Astrocyte of the spinal cord (primary cell): ENCODE results near the gene VRK1.

ENCODE experiments used
- DNase-seq: peaks from one replicate; pipeline ENCODE4 v3.0.0; 2011; ENCODE audit warnings: low read depth, low spot score
- H3K4me3 ChIP-seq: 2 replicates; pipeline ENCODE4 v1.5.1; 2011; ENCODE audit warnings: low read depth, mild to moderate bottlenecking, low read length, moderate library complexity
- in situ Hi-C: cut with HindIII; loops from 2 replicates; pipeline ENCODE4 v1.10.0; 2017; ENCODE audit warnings: low sequenced_read_pairs
- TF ChIP-seq, protein P1 (sequence below): IDR thresholded peaks from 2 replicates; pipeline ENCODE4 v1.5.1; 2012; ENCODE audit warnings: low read depth, mild to moderate bottlenecking, low read length, inconsistent platforms

The VRK1 gene

DNA sequence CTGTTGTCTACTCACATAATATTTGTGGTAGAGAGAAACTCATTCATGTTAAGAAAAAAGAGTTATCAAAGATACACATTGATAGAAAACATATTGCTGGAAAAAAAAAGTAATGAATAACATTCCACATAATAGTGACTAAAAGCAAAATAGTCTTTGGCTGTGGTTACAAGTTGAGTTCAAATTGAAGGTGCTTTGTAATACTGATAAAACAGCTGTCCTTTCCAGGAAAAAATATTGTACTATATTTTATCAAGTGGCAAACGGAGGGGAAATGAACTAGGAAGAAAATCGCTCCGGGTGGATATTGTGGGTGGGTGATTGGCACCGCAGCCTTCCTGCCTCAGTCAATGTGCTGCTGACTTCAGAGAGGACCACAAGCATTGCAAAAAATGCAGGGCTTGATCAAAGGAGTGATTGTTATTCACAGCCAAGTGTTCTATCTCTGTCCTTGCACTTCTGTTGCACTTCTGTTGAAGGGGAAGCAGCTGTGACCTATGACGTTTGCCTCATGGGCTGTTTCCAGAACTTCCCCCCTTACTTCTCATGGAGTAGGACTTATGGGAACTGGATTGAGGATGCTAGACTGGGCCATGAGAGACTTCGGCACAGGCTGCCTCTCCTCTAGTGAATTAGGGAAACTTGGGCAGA lies 114.4 kb downstream of the VRK1 start:
- in situ Hi-C loops: no loop called here
- TF ChIP-seq, protein P1, sequence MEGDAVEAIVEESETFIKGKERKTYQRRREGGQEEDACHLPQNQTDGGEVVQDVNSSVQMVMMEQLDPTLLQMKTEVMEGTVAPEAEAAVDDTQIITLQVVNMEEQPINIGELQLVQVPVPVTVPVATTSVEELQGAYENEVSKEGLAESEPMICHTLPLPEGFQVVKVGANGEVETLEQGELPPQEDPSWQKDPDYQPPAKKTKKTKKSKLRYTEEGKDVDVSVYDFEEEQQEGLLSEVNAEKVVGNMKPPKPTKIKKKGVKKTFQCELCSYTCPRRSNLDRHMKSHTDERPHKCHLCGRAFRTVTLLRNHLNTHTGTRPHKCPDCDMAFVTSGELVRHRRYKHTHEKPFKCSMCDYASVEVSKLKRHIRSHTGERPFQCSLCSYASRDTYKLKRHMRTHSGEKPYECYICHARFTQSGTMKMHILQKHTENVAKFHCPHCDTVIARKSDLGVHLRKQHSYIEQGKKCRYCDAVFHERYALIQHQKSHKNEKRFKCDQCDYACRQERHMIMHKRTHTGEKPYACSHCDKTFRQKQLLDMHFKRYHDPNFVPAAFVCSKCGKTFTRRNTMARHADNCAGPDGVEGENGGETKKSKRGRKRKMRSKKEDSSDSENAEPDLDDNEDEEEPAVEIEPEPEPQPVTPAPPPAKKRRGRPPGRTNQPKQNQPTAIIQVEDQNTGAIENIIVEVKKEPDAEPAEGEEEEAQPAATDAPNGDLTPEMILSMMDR: no peak
- no peak overlapping the region for H3K4me3 ChIP-seq
- DNase-seq: no peak

DNA sequence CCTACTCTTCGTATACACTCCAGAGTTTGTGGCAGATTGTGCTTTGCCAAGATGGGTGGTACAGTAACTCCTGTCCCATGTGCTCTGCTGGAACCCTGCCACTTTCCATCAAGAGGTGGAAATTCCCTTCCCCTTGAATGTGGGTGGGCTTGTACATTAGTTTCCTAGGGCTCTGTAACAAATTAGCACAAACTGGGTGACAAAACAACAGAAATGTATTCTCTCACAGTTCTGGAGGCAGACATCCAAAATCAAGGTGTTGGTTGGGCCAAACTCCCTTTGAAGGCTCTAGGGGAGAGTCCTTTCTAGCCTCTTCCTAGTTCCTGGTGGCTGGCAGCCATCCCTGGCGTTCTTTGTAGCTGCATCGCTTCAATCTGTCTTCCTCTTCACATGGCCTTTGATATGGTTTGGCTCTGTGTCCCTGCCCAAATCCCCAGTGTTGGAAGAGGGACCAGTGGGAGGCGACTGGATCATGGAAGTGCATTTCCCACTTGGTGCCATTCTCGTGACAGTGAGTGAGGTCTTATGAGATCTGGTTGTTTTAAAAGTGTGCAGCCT lies 117.5 kb downstream of the VRK1 start:
- DNase-seq: no peak

DNA sequence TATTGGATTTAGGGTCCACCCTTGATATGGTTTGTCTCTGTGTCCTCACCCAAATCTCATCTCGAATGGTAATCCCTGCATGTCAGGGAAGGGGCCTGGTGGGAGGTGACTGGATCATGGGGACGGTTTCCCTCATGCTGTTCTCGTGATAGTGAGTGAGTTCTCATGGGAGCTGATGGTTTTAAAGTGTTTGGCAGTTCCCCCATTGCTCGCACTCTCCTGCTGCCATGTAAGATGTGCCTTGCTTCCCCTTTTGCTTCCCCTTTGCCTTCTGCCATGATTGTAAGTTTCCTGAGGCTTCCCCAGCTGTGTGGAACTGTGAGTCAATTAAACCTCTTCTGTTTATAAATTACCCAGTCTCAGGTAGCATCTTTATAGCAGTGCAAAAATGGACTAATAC lies 118.3 kb downstream of the VRK1 start:
- no peak overlapping the region for H3K4me3 ChIP-seq
- DNase-seq: no peak
- TF ChIP-seq, protein P1: no peak
- in situ Hi-C loops: no loop called here

More for the DNA sequence above, 117.5 kb downstream of the VRK1 start:
- TF ChIP-seq, protein P1: no peak
- H3K4me3 ChIP-seq: no peak overlapping the region
- in situ Hi-C loops: no loop called here

DNA sequence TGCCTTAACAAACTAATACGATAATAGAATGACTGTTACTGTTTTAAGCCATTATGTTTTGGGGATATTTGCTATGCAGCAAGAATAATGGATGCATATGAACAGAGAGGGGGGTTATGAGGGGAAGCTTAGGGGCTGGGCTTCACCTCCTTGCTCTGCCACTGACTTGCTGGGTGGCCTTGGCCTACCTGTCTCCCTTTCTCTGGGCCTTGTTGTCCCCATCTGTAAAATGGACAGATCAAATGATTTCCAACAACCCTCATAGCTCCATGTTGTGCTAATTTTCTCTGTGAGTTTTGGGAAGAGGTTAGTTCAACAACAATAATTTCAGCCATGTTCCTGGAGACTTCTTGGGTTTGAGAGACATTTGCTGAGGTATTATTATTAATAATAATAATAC lies 119.6 kb downstream of the VRK1 start:
- no peak for DNase-seq
- no peak overlapping the region for H3K4me3 ChIP-seq
- TF ChIP-seq, protein P1: no peak
- in situ Hi-C loops: no loop called here

DNA sequence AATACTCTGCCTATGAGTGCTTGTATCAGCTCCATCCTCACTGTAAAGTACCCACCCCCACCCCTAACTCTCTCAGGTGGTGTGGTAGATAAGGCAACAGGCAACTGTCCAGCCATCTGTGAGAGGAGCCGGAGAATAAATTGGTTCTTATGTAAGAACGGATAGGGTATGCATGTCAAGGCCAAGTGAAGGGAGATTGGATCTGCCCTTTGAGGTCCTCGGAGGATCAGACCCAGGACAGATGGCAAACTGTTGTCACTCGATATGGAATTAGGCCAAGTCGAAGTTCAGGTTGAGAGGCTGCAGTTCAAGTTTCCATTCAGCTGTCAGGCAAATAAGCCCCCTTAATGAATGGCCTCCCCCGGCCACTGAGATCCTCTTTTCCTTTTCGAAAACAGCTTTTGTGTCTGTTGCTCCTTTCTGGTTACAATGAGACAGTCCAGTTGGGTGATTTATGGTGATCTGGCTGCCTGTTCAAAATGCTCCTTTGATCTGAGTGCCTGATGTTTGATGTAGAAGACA lies 120.3 kb downstream of the VRK1 start:
- in situ Hi-C loops: no loop called here
- no peak overlapping the region for H3K4me3 ChIP-seq
- TF ChIP-seq, protein P1: no peak
- DNase-seq: no peak

DNA sequence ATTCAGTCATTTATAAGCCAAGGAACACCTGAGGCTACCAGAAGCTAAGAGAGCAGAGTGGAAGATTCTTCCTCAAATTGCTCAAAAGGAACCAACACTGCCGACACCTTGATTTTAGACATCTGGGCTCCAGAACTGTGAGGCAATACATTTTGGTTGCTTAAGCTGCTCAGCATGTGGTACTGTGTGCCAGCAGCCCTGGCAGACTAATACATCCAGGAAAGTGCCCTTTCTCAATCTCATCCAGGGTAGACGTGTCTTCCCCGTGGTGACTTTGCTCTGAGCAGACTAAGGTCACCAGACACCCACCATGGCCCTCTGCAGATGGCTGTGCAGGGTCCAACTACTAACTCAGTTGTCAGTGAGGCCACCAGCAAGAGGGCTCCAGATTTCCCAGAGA lies 122.8 kb downstream of the VRK1 start:
- H3K4me3 ChIP-seq: no peak overlapping the region
- no peak for DNase-seq
- in situ Hi-C loops: no loop called here
- TF ChIP-seq, protein P1: no peak
